IMR-90 (cell line): ENCODE data around the gene DMD. TPM values are rescaled to one million over a fixed set of nuclear protein-coding genes. Genes with fewer than 3 reads are reported as not detected.

Experiments
- ATAC-seq: fragments of 200-7000 bp; cut with Tn5 transposase; 2 replicates; pipeline ENCODE4 v1.9.1; 2020; ENCODE audit warnings: low read depth, mild to moderate bottlenecking, moderate library complexity
- BruUV-seq: library from RNA; stranded (reverse); fragments of 400-500 nt; replicated peaks from 2 replicates; lab custom pipeline; 2021; lab: Mats Ljungman, UMichigan
- CTCF ChIA-PET: fragments of 300-600 bp; formaldehyde crosslinking; extraction: SDS; loops from one replicate; lab custom pipeline; 2021; ENCODE audit warnings: antibody characterized with exemption; lab: Yijun Ruan, JAX
- POLR2A ChIA-PET: fragments of 300-600 bp; sonication (Branson Sonifier 250); formaldehyde crosslinking; loops from one replicate; lab custom pipeline; 2022; ENCODE audit warnings: antibody characterized with exemption; ENCODE audit not compliant: unreplicated experiment; lab: Charles Lee
- DNase-seq: peaks from one replicate; pipeline ENCODE4 v3.0.0; 2013
- H2AFZ ChIP-seq: replicated peaks from 2 replicates; pipeline ENCODE3; 2013; ENCODE audit warnings: low read length, mild to moderate bottlenecking; ENCODE audit not compliant: poor library complexity
- H2AK5ac ChIP-seq: 2 replicates; pipeline ENCODE4 v1.6.1; 2013; ENCODE audit warnings: low read depth, low read length, inconsistent platforms
- H2AK9ac ChIP-seq: replicated peaks from 2 replicates; pipeline ENCODE3; 2013; ENCODE audit warnings: mild to moderate bottlenecking, low read depth, low read length, moderate library complexity; ENCODE audit not compliant: poor library complexity
- H2BK120ac ChIP-seq: 2 replicates; pipeline ENCODE4 v1.6.1; 2013; ENCODE audit warnings: low read depth, low read length, inconsistent platforms
- H2BK15ac ChIP-seq: 3 replicates; pipeline ENCODE4 v1.6.1; 2013; ENCODE audit warnings: low read depth, low read length, inconsistent platforms
- H2BK20ac ChIP-seq: 2 replicates; pipeline ENCODE4 v1.6.1; 2013; ENCODE audit warnings: low read depth, mild to moderate bottlenecking, inconsistent platforms, low read length, moderate library complexity
- H2BK5ac ChIP-seq: 2 replicates; pipeline ENCODE4 v1.6.1; 2013; ENCODE audit warnings: mild to moderate bottlenecking, low read depth, low read length, inconsistent platforms; ENCODE audit not compliant: poor library complexity, severe bottlenecking
- H3K14ac ChIP-seq: replicated peaks from 2 replicates; pipeline ENCODE4 v1.6.1; 2013; ENCODE audit warnings: low read depth, low read length, inconsistent platforms
- H3K18ac ChIP-seq: 2 replicates; pipeline ENCODE4 v1.6.1; 2013; ENCODE audit warnings: low read depth, low read length, control low read depth
- H3K23ac ChIP-seq: 2 replicates; pipeline ENCODE4 v1.6.1; 2013; ENCODE audit warnings: low read depth, low read length, inconsistent platforms
- H3K27ac ChIP-seq: 2 replicates; pipeline ENCODE4 v1.5.1; 2013; ENCODE audit warnings: mild to moderate bottlenecking, control low read depth, low read length; ENCODE audit not compliant: insufficient read depth
- H3K27me3 ChIP-seq: 2 replicates; pipeline ENCODE4 v1.6.1; 2013; ENCODE audit warnings: low read length; ENCODE audit not compliant: control insufficient read depth, insufficient read depth
- H3K36me3 ChIP-seq: 2 replicates; pipeline ENCODE4 v1.6.1; 2013; ENCODE audit warnings: low read length, mixed read lengths; ENCODE audit not compliant: control insufficient read depth, insufficient read depth
- H3K4ac ChIP-seq: 2 replicates; pipeline ENCODE4 v1.6.1; 2013; ENCODE audit warnings: low read depth, low read length, inconsistent platforms
- H3K4me1 ChIP-seq: 2 replicates; pipeline ENCODE4 v1.6.1; 2013; ENCODE audit warnings: low read length, mixed read lengths; ENCODE audit not compliant: control insufficient read depth, insufficient read depth
- H3K4me2 ChIP-seq: 2 replicates; pipeline ENCODE4 v1.6.1; 2013; ENCODE audit warnings: low read depth, mild to moderate bottlenecking, control low read depth, low read length, moderate library complexity
- H3K4me3 ChIP-seq: 2 replicates; pipeline ENCODE4 v1.5.1; 2013; ENCODE audit warnings: low read depth, mild to moderate bottlenecking, control low read depth, low read length, moderate library complexity; ENCODE audit not compliant: insufficient read depth
- H3K56ac ChIP-seq: 2 replicates; pipeline ENCODE4 v1.6.1; 2013; ENCODE audit warnings: low read length, inconsistent platforms; ENCODE audit not compliant: insufficient read depth; ENCODE audit errors: extremely low read depth
- H3K79me1 ChIP-seq, 2 experiments: 2 replicates each; pipeline ENCODE4 v1.6.1; 2013; ENCODE audit warnings: low read length in 2 of 2, inconsistent platforms in 1 of 2, low read depth in 1 of 2
- H3K9ac ChIP-seq: 2 replicates; pipeline ENCODE4 v1.6.1; 2013; ENCODE audit warnings: low read depth, low read length, control low read depth
- H3K9me1 ChIP-seq: 2 replicates; pipeline ENCODE4 v1.6.1; 2013; ENCODE audit warnings: low read length, inconsistent platforms; ENCODE audit not compliant: insufficient read depth
- H3K9me3 ChIP-seq: 2 replicates; pipeline ENCODE4 v1.6.1; 2013; ENCODE audit warnings: low read length; ENCODE audit not compliant: control insufficient read depth, insufficient read depth
- H4K20me1 ChIP-seq: 2 replicates; pipeline ENCODE4 v1.6.1; 2013; ENCODE audit warnings: low read length, inconsistent platforms; ENCODE audit not compliant: insufficient read depth
- H4K5ac ChIP-seq: 2 replicates; pipeline ENCODE4 v1.6.1; 2013; ENCODE audit warnings: mild to moderate bottlenecking, low read depth, low read length, control low read depth
- H4K8ac ChIP-seq, 2 experiments: 2 replicates each; pipeline ENCODE4 v1.6.1; 2013; ENCODE audit warnings: low read depth in 2 of 2, low read length in 2 of 2, control low read depth in 1 of 2, inconsistent platforms in 1 of 2
- H4K91ac ChIP-seq: 2 replicates; pipeline ENCODE4 v1.6.1; 2013; ENCODE audit warnings: low read depth, low read length, inconsistent platforms; ENCODE audit not compliant: insufficient read depth
- BHLHE40 ChIP-seq: fragments of 150-350 bp; IDR thresholded peaks from 2 replicates; pipeline ENCODE4 v1.6.1; 2016; ENCODE audit warnings: mild to moderate bottlenecking, low read depth, low read length
- CEBPB ChIP-seq: IDR thresholded peaks from 2 replicates; pipeline ENCODE4 v1.6.1; 2012; ENCODE audit warnings: low read depth, low read length, improper control_type of control experiment
- ELK1 ChIP-seq: fragments of 150-350 bp; IDR thresholded peaks from 2 replicates; pipeline ENCODE4 v1.6.1; 2016; ENCODE audit warnings: low read depth, mild to moderate bottlenecking, low read length, moderate library complexity, borderline replicate concordance
- FOS ChIP-seq: fragments of 150-350 bp; IDR thresholded peaks from 2 replicates; pipeline ENCODE4 v1.6.1; 2016; ENCODE audit warnings: low read depth, low read length
- MAFK ChIP-seq: IDR thresholded peaks from 2 replicates; pipeline ENCODE4 v1.6.1; 2012; ENCODE audit warnings: low read depth, low read length, improper control_type of control experiment
- MXI1 ChIP-seq: IDR thresholded peaks from 2 replicates; pipeline ENCODE4 v1.6.1; 2012; ENCODE audit warnings: low read depth, mild to moderate bottlenecking, low read length, moderate library complexity, borderline replicate concordance
- NFE2L2 ChIP-seq: fragments of 150-350 bp; IDR thresholded peaks from 2 replicates; pipeline ENCODE4 v1.6.1; 2016; ENCODE audit warnings: low read depth, mild to moderate bottlenecking, low read length
- POLR2A ChIP-seq: IDR thresholded peaks from 2 replicates; pipeline ENCODE4 v1.6.1; 2012; ENCODE audit warnings: mild to moderate bottlenecking, low read depth, low read length
- SMC3 ChIP-seq: fragments of 150-350 bp; IDR thresholded peaks from 2 replicates; pipeline ENCODE4 v1.6.1; 2016; ENCODE audit warnings: low read depth, mild to moderate bottlenecking, antibody characterized with exemption, low read length, moderate library complexity
- WGBS, 2 experiments: methylation state at CpG; one replicate each; pipeline versions ENCODE4 v1.1.5 to v1.1.7; 2013; ENCODE audit warnings: missing lambda C conversion rate in 2 of 2; ENCODE audit not compliant: insufficient read length in 1 of 2; ENCODE audit errors: extremely low coverage in 2 of 2; 5-methylcytosine and 5-hydroxymethylcytosine counted together
- dilution Hi-C: fragments of 300-500 bp; cut with HindIII; formaldehyde crosslinking; loops from one replicate; pipeline ENCODE4 v1.14.3; 2018; ENCODE audit warnings: low sequenced_read_pairs; ENCODE audit not compliant: unreplicated experiment
- in situ Hi-C: fragments of 300-500 bp; cut with MboI; formaldehyde crosslinking; loops from 3 replicates; pipeline ENCODE4 v1.14.3; 2019; ENCODE audit warnings: low sequenced_read_pairs, inconsistent platforms, mixed read lengths
- intact Hi-C: fragments of 100-400 bp; cut with micrococcal nuclease; formaldehyde crosslinking; loops from 2 replicates; pipeline ENCODE4 v1.10.0; 2022
- polyA plus RNA-seq, 3 experiments: library from polyadenylated mRNA; depleted of rRNA; stranded (reverse); fragments of >200 nt; gene quantifications; 2 replicates each; pipeline ENCODE4 v1.2.3, GENCODE V29; 2012; ENCODE audit warnings: low replicate concordance in 1 of 3
- total RNA-seq: library from RNA; depleted of rRNA; stranded (reverse); fragments of >200 nt; gene quantifications from 2 replicates; pipeline ENCODE4 v1.2.3, GENCODE V29; 2012
- TF ChIP-seq, protein P1 (sequence below): fragments of 150-350 bp; IDR thresholded peaks from 2 replicates; pipeline ENCODE4 v1.6.1; 2017; ENCODE audit warnings: mild to moderate bottlenecking, antibody characterized with exemption, low read length, low read depth

DMD gene
- total and polyA plus RNA-seq, 2 of the 4 experiments (the other 2 are of a cell fraction), result 6.6 to 11.8 TPM

DNA sequence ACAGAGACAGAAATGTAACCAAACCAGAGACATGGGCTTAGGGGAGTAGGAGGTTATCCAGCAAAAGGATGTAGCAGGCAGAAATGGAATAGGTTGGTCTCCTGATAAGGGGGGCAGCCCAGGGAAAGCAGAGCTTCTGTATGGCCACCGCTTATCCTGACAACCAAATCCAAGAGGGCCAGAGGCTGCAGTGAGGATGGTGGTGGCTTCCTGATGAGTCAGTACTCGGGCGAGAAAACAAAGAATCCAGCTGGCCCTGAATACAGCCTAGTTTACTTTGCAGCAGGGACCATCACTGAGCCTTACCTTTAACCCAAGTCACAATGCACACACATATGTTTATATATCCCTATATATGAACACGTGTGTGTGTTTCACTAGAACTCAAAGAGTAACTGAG, 2009.8 kb downstream of the DMD start:
- Histone ChIP-seq H2BK15ac (no peak overlapping the region), H2BK120ac (no peak overlapping the region), H2AK9ac (no peak overlapping the region), H3K9me1 (no peaks in the 10 kb centered on the region), H3K23ac (no peak overlapping the region), H3K4ac (no peak overlapping the region), H3K9ac (no peak overlapping the region), H3K79me1 (no peaks in the 10 kb centered on the region), H3K4me1 (no peaks in the 10 kb centered on the region), H3K56ac (no peak overlapping the region), H3K9me3 (no peaks in the 10 kb centered on the region), H4K5ac (no peak overlapping the region), H3K4me2 (no peak overlapping the region), H2AFZ (peak overlapping the region; percentile 2), H4K8ac (no peak overlapping the region), H3K27me3 (no peaks in the 10 kb centered on the region), H2BK20ac (no peak overlapping the region), H3K18ac (no peak overlapping the region), H4K20me1 (no peaks in the 10 kb centered on the region), H3K14ac (no peak overlapping the region; the same call in 1 of the 2 replicates), H2AK5ac (no peak overlapping the region), H3K36me3 (no peaks in the 10 kb centered on the region), H2BK5ac (no peak overlapping the region), H3K27ac (no peak overlapping the region), H3K4me3 (no peak overlapping the region), H4K91ac (no peak overlapping the region)
- intact Hi-C loops, result no loop called here
- WGBS, 2 experiments, result no CpG with 5 or more reads among the region's 4 CpGs
- CTCF ChIA-PET, result interaction anchor here (0.6 kb wide), 1 partner anchor 343 kb away, joined by 4 read pairs; no protein-coding TSS in a partner anchor
- POLR2A ChIA-PET, result no interaction called here
- DNase-seq (no peak), ATAC-seq (no peak)
- in situ Hi-C loops, result no loop called here
- no peak for TF ChIP-seq POLR2A
- no peak for TF ChIP-seq BHLHE40
- TF ChIP-seq MXI1, result no peak
- no peak for TF ChIP-seq CEBPB
- TF ChIP-seq ELK1, result no peak
- TF ChIP-seq, protein P1, sequence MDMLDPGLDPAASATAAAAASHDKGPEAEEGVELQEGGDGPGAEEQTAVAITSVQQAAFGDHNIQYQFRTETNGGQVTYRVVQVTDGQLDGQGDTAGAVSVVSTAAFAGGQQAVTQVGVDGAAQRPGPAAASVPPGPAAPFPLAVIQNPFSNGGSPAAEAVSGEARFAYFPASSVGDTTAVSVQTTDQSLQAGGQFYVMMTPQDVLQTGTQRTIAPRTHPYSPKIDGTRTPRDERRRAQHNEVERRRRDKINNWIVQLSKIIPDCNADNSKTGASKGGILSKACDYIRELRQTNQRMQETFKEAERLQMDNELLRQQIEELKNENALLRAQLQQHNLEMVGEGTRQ, result no peak
- TF ChIP-seq NFE2L2, result no peak
- TF ChIP-seq SMC3, result no peak
- TF ChIP-seq MAFK, result no peak
- TF ChIP-seq FOS, result no peak
- no TSS peak for BruUV-seq
- dilution Hi-C loops, result no loop called here
